HG03097 (cell line): ENCODE measurements around the gene SLC25A4.
A peak's percentile ranks its signal among the peaks of the same experiment; 100 is the strongest.

Experiments used
- ATAC-seq: cut with Tn5 transposase; IDR thresholded peaks from one replicate; pipeline ENCODE4 v1.9.1; 2021; ENCODE audit not compliant: unreplicated experiment, low FRiP score

Gene SLC25A4

DNA sequence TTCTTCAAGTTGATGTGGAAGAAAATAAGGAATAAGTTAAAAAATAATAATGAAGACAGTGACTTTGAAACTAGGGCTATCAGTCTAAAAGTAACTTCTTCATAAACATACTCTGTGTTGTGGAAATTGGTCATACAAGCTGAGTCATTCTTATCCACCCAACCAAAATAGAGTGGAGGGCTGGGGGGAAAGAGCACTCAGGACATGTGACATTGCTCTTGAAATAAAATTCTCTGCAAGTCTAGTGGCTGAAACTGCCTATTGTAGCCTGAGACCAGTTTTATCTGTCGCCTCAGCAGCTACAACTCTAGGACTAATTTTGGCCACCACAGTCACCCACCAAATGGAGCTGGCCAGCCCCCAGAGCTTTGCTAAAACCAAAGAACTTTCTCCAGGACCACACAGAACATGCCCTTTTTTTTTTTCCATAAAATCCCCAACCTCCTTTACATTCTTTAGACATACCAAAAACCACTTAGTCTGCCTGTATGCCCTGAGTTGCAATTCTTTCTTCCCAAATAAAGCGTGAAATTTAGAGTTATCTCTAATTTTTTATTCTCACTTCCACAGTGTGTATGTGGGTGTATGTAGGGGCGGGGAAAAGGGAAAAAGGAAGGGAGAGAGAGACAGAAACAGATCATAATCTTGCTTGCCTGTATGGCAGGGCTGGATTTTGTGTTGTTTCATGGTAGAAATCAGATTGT lies 23.0 kb upstream of the SLC25A4 start:
- no peak for ATAC-seq

GRCh38 chr4:185120631-185120946 lies 22.5 kb upstream of the SLC25A4 start:
- no peak for ATAC-seq

DNA sequence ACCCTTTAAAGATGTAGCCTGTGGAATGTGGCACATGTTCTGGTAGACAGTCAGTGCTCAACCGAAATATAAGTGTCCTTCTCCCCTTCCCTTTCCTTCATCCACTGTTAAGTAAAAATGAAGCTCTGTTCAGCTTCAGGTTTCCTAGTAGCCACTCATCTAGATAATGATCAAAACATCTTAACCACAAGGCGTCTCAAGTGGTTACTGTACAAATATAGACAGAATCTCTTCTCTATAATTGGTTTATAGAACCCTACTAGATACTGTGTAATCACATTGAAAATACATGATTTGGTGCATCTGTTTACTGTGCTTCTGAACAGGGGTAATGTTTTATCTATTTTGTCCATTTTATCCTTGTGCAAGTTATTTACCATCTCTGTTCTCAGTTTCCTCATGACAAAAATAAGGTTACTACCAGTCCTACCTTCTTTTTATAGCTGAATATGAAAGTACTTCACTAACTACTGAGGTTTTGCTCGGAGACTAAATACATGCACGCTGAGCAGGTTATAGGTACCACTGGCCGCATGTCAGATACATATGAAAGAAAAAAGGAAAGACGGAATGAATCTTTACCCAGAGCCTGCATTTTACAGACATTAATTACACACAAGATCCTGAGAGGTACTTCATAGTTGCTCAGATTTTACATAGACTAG lies 20.3 kb upstream of the SLC25A4 start:
- no peak for ATAC-seq

DNA sequence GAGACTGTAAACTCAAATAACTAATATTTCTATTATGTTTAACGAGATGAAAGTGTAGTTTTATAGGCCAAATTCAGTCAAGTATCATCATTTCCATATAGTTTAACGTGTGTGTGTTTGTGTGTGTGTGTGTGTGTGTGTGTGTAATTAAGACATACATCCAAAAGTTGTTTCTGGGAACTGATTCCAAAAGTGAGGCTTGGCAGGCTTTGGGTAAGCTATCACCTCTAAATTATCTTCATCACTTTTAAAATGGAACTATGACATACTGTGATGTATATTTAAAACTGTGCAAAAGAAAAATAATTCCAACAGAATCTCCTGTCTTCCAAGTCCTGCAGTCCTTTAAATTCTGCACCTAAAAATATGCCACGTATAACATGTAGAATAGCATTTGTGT lies 19.1 kb upstream of the SLC25A4 start:
- ATAC-seq, result no peak

DNA sequence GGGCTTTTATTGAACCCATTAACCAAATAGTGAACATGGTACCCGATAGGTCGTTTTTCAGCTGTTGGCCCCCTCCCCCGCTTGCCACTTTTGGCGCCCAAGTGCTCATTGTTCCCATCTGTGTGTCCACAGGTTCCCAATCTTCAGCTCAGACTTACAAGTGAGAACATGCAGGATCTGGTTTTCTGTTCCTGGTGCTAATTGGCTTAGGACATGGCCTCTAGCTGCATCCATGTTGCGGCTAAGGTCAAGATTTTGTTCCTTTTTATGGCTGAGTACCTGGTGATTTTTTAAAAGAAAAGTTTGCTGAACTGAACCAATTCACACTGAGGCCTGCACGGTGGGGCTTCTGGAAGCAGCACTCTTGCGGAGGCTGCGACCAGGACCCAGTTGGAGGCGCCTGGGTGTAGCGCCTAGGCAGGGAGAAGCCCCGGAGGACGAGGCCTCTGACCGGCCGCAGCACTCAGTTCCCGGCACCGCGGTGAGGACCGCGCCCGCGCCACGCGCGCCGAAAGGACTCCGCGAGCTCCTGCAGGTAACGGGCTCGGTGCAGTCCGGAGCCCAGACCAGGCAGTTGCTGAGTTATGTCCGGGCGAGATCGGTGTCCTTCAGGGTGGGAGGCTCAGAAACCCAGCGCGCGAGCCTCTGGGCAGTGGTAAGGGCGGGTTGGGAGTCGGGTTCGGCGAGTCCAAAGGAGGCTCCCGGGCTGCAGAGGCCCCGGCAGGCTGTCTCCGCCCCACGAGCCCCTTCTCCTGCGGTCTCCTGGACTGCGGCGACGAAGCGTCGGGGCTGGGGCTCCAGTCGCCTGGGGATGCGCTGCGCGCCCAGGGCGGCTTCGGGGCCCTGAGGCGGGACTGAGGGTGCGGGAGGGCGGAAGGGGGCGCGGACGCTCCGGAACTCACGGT lies 15.8 kb upstream of the SLC25A4 start:
- no peak for ATAC-seq

GRCh38 chr4:185128272-185129119 lies 14.6 kb upstream of the SLC25A4 start:
- ATAC-seq, result no peak

DNA sequence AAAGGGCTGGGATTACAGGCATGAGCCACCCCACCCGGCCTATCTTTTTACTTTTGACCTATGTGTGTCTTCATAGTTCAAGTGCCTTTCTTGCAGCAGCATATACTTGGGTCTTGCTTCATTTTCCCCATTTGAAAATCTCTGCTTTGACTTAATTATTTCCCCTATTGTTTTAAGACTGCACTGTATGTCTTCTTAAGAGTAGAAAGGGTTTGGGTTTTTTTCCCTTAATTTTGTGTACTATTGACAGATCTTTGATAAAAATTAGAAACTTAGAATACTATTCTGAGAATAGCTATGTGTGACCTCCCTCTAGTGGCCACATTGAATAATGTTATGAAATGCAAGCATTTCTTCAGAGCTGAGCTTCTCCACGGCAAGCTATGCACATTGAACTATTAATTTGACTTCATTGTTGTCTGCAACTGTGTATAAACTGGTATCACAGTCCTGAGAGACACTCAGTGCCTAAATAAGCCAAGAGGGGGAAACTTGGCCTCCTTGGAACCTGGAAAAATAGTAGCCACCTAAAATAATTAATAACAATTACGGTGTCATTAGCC lies 8.7 kb upstream of the SLC25A4 start:
- ATAC-seq, result no peak

- ATAC-seq, result no peak
These were observed 5.7 kb upstream of the SLC25A4 start for GRCh38 chr4:185137233-185137925.

DNA sequence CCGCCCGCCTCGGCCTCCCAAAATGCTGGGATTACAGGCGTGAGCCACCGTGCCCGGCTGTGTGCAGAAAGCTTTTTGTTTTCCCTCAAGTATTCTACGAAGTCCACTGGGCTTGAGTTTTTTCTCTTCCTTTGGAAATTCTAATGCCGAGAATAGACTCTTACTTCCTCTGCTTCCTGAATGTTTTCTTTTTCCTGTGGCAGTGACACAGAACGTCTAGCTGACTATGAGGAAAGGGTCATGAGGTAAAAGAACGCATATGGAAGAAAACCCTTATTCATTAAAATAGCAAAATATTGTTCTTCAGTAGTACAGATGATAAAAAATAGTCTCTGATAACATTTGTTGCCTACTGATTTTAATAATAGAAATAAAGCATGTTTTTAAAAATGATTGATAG lies 4.9 kb upstream of the SLC25A4 start:
- ATAC-seq, result no peak

- ATAC-seq, result no peak
These were observed 3.3 kb upstream of the SLC25A4 start for GRCh38 chr4:185139736-185140135.

- no peak for ATAC-seq
These were observed 1.3 kb upstream of the SLC25A4 start for GRCh38 chr4:185141777-185142176.

DNA sequence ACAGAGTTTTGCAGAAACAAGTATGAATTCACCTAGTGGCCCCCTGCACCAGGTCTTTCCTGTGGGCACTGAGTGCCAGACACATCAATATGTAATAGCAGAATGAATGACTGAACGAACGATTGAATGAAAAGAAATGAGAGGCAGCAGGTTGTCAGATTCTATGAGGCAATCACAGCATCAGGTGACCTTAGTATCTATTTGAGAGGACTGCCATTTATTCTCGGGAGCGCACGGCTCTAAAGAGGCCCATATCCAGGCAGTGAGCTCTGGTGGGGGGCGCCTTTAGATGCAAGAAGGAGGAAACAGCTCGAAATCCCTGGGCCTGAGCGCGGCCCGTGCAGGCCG lies 528 bp upstream of the SLC25A4 start:
- no peak for ATAC-seq

GRCh38 chr4:185143601-185143969 lies 519 bp downstream of the SLC25A4 start:
- peak; percentile 19 for ATAC-seq

- ATAC-seq, result no peak
These were observed 1.7 kb downstream of the SLC25A4 start for GRCh38 chr4:185144601-185145240.

DNA sequence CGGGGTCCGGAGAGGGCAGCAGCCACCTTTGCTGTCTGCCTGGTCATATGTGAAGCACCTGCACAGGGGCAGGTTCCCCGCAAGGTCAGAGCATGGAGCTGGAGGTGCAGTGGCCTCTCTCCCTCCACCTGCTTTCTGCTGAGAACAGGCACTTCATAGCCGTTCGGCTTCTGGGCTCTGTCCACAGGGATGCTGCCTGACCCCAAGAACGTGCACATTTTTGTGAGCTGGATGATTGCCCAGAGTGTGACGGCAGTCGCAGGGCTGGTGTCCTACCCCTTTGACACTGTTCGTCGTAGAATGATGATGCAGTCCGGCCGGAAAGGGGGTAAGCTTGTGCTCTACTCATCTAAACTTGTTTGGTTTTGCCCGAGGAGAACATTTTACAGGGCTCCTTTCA lies 2.5 kb downstream of the SLC25A4 start:
- ATAC-seq, result no peak

GRCh38 chr4:185149392-185149791 lies 6.3 kb downstream of the SLC25A4 start:
- no peak for ATAC-seq

- ATAC-seq, result no peak
These were observed 8.2 kb downstream of the SLC25A4 start for GRCh38 chr4:185151296-185151695.

GRCh38 chr4:185165605-185166063 lies 22.6 kb downstream of the SLC25A4 start:
- ATAC-seq, result peak; percentile 81

DNA sequence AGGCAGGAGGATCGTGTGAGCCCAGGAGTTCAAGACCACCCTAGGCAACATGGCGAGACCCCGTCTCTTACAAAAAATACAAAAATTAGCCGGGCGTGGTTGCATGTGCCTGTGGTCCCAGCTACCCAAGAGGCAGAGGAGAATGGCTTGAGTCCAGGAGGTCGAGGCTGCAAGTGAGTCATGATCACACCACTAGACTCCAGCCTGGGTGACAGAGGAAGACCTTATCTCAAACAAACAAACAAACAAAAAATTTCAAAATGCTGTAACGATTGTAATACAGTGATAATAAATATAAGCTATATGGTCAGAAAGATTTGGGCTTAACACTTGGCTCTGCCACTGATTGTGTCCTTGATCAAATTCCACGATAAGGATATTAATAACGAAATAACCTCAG lies 24.2 kb downstream of the SLC25A4 start:
- no peak for ATAC-seq
